22Rv1 (cell line): Measurements from ENCODE around the gene CKAP5.

ENCODE experiments used
- H3K27ac ChIP-seq: fragments of 450-650 bp; 2 replicates; pipeline ENCODE4 v1.5.1; 2017
- CTCF ChIP-seq: fragments of 450-650 bp; IDR thresholded peaks from 2 replicates; pipeline ENCODE4 v1.5.1; 2017; ENCODE audit warnings: mild to moderate bottlenecking
- ZFX ChIP-seq: fragments of 450-650 bp; IDR thresholded peaks from 2 replicates; pipeline ENCODE4 v1.6.1; 2017; ENCODE audit warnings: antibody characterized with exemption, borderline replicate concordance

CKAP5 gene

DNA sequence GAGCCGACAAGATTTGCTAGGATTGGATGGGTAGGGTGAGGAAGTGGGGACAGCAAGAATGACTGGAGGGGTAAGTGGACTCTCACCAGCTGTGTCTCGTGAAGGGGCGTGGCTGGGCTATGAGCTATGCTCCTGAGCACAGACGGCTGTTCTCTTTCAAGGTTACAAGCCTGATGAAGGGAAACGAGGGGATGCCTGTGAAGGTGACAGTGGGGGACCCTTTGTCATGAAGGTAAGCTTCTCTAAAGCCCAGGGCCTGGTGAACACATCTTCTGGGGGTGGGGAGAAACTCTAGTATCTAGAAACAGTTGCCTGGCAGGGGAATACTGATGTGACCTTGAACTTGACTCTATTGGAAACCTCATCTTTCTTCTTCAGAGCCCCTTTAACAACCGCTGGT lies 107.2 kb downstream of the CKAP5 start:
- H3K27ac ChIP-seq, result no peak overlapping the region
- no peak for TF ChIP-seq CTCF
- no peak for TF ChIP-seq ZFX

- TF ChIP-seq CTCF (no peak), ZFX (no peak)
- H3K27ac ChIP-seq, result no peak overlapping the region
Measured at GRCh38 chr11:46737699-46738098, 108.4 kb downstream of the CKAP5 start.

GRCh38 chr11:46736615-46737014 lies 109.5 kb downstream of the CKAP5 start:
- TF ChIP-seq ZFX (no peak), CTCF (no peak)
- H3K27ac ChIP-seq, result peak overlapping the region; percentile 34; the same call in 1 of the 2 replicates

- peak overlapping the region; percentile 34; the same call in 1 of the 2 replicates for H3K27ac ChIP-seq
- TF ChIP-seq ZFX (no peak), CTCF (no peak)
Measured at GRCh38 chr11:46736146-46736545, 109.9 kb downstream of the CKAP5 start.

DNA sequence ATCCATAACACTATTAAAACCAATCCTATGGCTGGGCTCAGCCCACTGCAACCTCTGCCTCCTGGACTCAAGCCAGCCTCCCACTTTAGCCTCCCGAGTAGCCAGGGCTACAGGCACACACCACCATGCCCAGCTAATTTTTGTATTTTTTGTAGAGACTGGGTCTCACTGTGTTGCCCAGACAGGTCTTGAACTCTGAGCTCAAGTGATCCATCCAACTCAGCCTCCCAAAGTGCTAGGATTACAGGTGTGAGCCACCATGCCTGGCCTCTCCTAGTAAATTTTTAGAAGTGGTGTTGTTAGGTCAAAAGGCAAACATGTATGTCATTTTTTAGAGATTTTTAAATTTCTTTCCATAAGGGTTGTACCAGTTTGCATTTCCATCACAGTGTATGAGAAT lies 112.8 kb downstream of the CKAP5 start:
- TF ChIP-seq CTCF, result no peak
- H3K27ac ChIP-seq, result no peak overlapping the region

DNA sequence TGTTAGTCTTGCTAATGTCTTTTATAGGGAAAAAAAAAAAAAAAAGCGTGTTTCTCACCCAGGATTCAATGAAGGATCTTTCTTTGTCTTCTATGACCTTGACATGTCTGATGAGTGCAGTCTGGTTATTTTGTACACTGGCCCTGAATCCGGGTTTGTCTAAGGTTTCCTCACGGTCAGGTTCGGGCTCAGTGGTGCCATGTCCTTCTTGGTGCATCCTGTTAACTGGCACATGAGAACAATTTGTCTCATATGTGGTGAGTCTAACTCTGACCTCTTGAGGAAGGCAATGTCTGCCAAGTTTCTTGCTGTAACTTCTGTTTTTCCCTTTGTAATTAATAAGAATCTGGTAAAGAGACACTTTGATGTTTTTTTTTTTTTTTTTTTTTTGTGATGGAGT lies 114.5 kb downstream of the CKAP5 start:
- H3K27ac ChIP-seq, result no peak overlapping the region
- no peak for TF ChIP-seq CTCF
- TF ChIP-seq ZFX, result no peak

- no peak overlapping the region for H3K27ac ChIP-seq
Measured at GRCh38 chr11:46729110-46730027, 116.7 kb downstream of the CKAP5 start.

More at GRCh38 chr11:46729110-46730027, 116.7 kb downstream of the CKAP5 start:
- TF ChIP-seq ZFX, result no peak
- no peak for TF ChIP-seq CTCF
